Measurements from ENCODE around the gene SPATA20.

DNA sequence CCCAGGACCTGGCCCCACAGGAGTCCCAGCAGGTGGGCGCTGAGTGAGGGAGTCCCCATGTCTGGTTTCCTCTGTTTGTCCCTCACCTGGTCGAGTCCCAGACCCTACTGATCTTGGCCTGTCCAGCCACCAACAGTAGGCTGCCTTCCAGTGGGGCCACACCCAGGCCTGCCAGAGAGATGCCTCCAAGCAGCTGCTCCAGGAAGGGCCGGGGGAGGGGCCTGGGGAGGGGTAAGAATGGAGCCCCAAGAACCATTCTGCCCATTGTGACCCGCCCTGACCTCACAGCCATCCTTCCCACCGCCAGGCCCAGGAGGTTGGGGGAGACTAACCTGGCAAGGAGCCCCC lies 736 bp downstream of the SPATA20 start:
- TF ChIP-seq ZNF792 (tag by site-specific recombination; IDR thresholded peaks at IDR 0.05) (no peak), ZNF837 (tag by site-specific recombination; IDR thresholded peaks at IDR 0.05) (no peak), ZNF660 (tag by site-specific recombination; IDR thresholded peaks at IDR 0.05) (no peak)
- TF ChIP-seq, protein P1, sequence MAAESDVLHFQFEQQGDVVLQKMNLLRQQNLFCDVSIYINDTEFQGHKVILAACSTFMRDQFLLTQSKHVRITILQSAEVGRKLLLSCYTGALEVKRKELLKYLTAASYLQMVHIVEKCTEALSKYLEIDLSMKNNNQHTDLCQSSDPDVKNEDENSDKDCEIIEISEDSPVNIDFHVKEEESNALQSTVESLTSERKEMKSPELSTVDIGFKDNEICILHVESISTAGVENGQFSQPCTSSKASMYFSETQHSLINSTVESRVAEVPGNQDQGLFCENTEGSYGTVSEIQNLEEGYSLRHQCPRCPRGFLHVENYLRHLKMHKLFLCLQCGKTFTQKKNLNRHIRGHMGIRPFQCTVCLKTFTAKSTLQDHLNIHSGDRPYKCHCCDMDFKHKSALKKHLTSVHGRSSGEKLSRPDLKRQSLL (tag by site-specific recombination; IDR thresholded peaks at IDR 0.05): no peak
- TF ChIP-seq, protein P2, sequence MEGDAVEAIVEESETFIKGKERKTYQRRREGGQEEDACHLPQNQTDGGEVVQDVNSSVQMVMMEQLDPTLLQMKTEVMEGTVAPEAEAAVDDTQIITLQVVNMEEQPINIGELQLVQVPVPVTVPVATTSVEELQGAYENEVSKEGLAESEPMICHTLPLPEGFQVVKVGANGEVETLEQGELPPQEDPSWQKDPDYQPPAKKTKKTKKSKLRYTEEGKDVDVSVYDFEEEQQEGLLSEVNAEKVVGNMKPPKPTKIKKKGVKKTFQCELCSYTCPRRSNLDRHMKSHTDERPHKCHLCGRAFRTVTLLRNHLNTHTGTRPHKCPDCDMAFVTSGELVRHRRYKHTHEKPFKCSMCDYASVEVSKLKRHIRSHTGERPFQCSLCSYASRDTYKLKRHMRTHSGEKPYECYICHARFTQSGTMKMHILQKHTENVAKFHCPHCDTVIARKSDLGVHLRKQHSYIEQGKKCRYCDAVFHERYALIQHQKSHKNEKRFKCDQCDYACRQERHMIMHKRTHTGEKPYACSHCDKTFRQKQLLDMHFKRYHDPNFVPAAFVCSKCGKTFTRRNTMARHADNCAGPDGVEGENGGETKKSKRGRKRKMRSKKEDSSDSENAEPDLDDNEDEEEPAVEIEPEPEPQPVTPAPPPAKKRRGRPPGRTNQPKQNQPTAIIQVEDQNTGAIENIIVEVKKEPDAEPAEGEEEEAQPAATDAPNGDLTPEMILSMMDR (tag by site-specific recombination; IDR thresholded peaks at IDR 0.05): no peak

All from HEK293 (cell line).